ENCODE data around the gene NOTCH3.

DNA sequence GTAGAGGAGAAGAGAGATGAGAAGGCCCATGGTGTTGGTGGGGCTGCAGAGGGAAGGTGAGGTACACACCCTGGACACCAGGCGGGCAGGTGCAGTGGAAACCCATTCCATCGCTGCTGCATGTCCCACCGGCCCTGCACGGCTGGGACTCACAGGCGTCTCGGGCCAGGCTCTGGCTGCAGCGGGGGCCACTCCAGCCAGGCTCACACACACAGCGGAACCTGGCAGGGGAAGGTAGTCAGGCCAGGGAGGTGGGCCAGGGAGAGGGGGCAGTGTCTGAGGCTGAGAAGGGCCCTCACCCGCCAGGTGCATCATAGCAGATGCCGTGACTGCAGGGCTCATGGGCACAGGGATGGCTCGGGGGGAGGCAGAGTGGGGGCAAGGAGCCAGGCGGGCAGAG lies 15.6 kb downstream of the NOTCH3 start:
- TF ChIP-seq, protein P1, sequence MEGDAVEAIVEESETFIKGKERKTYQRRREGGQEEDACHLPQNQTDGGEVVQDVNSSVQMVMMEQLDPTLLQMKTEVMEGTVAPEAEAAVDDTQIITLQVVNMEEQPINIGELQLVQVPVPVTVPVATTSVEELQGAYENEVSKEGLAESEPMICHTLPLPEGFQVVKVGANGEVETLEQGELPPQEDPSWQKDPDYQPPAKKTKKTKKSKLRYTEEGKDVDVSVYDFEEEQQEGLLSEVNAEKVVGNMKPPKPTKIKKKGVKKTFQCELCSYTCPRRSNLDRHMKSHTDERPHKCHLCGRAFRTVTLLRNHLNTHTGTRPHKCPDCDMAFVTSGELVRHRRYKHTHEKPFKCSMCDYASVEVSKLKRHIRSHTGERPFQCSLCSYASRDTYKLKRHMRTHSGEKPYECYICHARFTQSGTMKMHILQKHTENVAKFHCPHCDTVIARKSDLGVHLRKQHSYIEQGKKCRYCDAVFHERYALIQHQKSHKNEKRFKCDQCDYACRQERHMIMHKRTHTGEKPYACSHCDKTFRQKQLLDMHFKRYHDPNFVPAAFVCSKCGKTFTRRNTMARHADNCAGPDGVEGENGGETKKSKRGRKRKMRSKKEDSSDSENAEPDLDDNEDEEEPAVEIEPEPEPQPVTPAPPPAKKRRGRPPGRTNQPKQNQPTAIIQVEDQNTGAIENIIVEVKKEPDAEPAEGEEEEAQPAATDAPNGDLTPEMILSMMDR (IDR thresholded peaks at IDR 0.05): no peak
- TF ChIP-seq EP300 (IDR thresholded peaks at IDR 0.05): no peak

Measured in esophagus muscularis mucosa (tissue), 3 donors.